Measurements from ENCODE around the gene LILRA6.

GRCh38 chr19:54281007-54281728 lies 38.6 kb upstream of the LILRA6 start, which contains the start of gene LILRB2:
- TF ChIP-seq CTCF (IDR thresholded peaks at IDR 0.05) (no peak), POLR2AphosphoS5 (IDR thresholded peaks at IDR 0.05; ENCODE audit: low read depth, low read length) (no peak), SIN3A (IDR thresholded peaks at IDR 0.05; ENCODE audit: borderline replicate concordance, insufficient read depth, low read depth, low read length) (no peak)
